H1 (cell line): Measurements from ENCODE around the gene PIAS2. TPM values are rescaled to one million over a fixed set of nuclear protein-coding genes. Genes with fewer than 3 reads are reported as not detected.

Experiments
- CTCF ChIA-PET: fragments of 300-600 bp; sonication (Branson Sonifier 250); formaldehyde crosslinking; loops from one replicate; lab custom pipeline; 2021; ENCODE audit not compliant: partially characterized antibody; lab: Charles Lee
- POLR2A ChIA-PET: fragments of 300-600 bp; sonication (Branson Sonifier 250); formaldehyde crosslinking; loops from one replicate; lab custom pipeline; 2021; ENCODE audit warnings: inconsistent platforms; ENCODE audit not compliant: partially characterized antibody; lab: Charles Lee
- DNase-seq, 2 experiments: peaks; one replicate each; pipeline versions ENCODE4 v3.0.0 to v3.0.0-alpha.2; 2010 to 2022; ENCODE audit warnings: low spot score in 2 of 2, low read depth in 1 of 2, mixed read lengths in 1 of 2
- FAIRE-seq: peaks from 2 replicates; lab custom pipeline; 2011; peaks lifted over from hg19 to GRCh38; lab: Jason Lieb, UNC
- H2AFZ ChIP-seq: 2 replicates; pipeline ENCODE4 v1.8.1; 2012; ENCODE audit warnings: low read length, inconsistent platforms
- H2AK5ac ChIP-seq: 2 replicates; pipeline ENCODE4 v1.6.1; 2013; ENCODE audit warnings: low read depth, low read length
- H2BK120ac ChIP-seq: replicated peaks from 2 replicates; pipeline ENCODE3; 2013; ENCODE audit warnings: low read depth, low read length, inconsistent platforms
- H2BK12ac ChIP-seq: 2 replicates; pipeline ENCODE4 v1.6.1; 2013; ENCODE audit warnings: low read depth, low read length
- H2BK15ac ChIP-seq: 2 replicates; pipeline ENCODE4 v1.6.1; 2013; ENCODE audit warnings: low read length
- H2BK20ac ChIP-seq: 2 replicates; pipeline ENCODE4 v1.6.1; 2013; ENCODE audit warnings: low read length
- H2BK5ac ChIP-seq: 2 replicates; pipeline ENCODE4 v1.6.1; 2013; ENCODE audit warnings: low read depth, low read length
- H3K14ac ChIP-seq: 2 replicates; pipeline ENCODE4 v1.6.1; 2013; ENCODE audit warnings: inconsistent platforms; ENCODE audit not compliant: insufficient read length
- H3K18ac ChIP-seq: 2 replicates; pipeline ENCODE4 v1.6.1; 2013; ENCODE audit warnings: low read length; ENCODE audit errors: extremely low read depth
- H3K23ac ChIP-seq: 2 replicates; pipeline ENCODE4 v1.6.1; 2013; ENCODE audit warnings: inconsistent platforms; ENCODE audit not compliant: insufficient read length
- H3K23me2 ChIP-seq: 2 replicates; pipeline ENCODE4 v1.6.1; 2013; ENCODE audit warnings: low read depth, low read length
- H3K27ac ChIP-seq: 2 replicates; pipeline ENCODE4 v1.6.1; 2011; ENCODE audit warnings: low read depth, low read length, inconsistent platforms
- H3K27me3 ChIP-seq, 4 experiments: replicated peaks in 1 of 4; 1 replicate in 1 of 4; 2 replicates in 3 of 4; pipeline versions ENCODE4 v1.6.1 to v1.8.1; 2011 to 2013; ENCODE audit warnings: low read length in 3 of 4, mild to moderate bottlenecking in 3 of 4, inconsistent platforms in 2 of 4, mixed read lengths in 2 of 4, moderate library complexity in 1 of 4; ENCODE audit not compliant: control insufficient read depth in 3 of 4, insufficient read depth in 3 of 4; ENCODE audit errors: extremely low read depth in 1 of 4
- H3K36me3 ChIP-seq, 4 experiments: 2 replicates each; pipeline versions ENCODE4 v1.6.1 to v1.8.1; 2011 to 2013; ENCODE audit warnings: mild to moderate bottlenecking in 4 of 4, low read length in 3 of 4, moderate library complexity in 2 of 4, control low read depth in 1 of 4, inconsistent platforms in 1 of 4; ENCODE audit not compliant: insufficient read depth in 4 of 4, control insufficient read depth in 2 of 4
- H3K4ac ChIP-seq: replicated peaks from 2 replicates; pipeline ENCODE3; 2013; ENCODE audit warnings: low read length, low read depth, mixed read lengths, inconsistent platforms; ENCODE audit not compliant: insufficient read length
- H3K4me1 ChIP-seq, 4 experiments: replicated peaks in 1 of 4; 1 replicate in 1 of 4; 2 replicates in 3 of 4; pipeline versions ENCODE4 v1.6.1 to v1.8.1; 2011 to 2013; ENCODE audit warnings: low read length in 3 of 4, inconsistent platforms in 2 of 4, mixed read lengths in 1 of 4; ENCODE audit not compliant: insufficient read depth in 4 of 4, control insufficient read depth in 3 of 4
- H3K4me2 ChIP-seq, 2 experiments: 2 replicates each; pipeline versions ENCODE4 v1.6.1 to v1.8.1; 2011 to 2013; ENCODE audit warnings: low read depth in 2 of 2, low read length in 2 of 2, control low read depth in 1 of 2, inconsistent platforms in 1 of 2, mild to moderate bottlenecking in 1 of 2; ENCODE audit not compliant: insufficient read depth in 1 of 2
- H3K4me3 ChIP-seq, 4 experiments: fragments of 200-600, 300-600 bp in 1 of 4; sonication (generic), shearing (Covaris generic), sonication (Bioruptor Twin) in 1 of 4; 2 replicates each; pipeline versions ENCODE4 v1.5.1 to v1.8.1; 2011 to 2016; ENCODE audit warnings: low read length in 4 of 4, low read depth in 3 of 4, control low read depth in 2 of 4, inconsistent platforms in 2 of 4, mild to moderate bottlenecking in 2 of 4, mixed read lengths in 1 of 4, moderate library complexity in 1 of 4; ENCODE audit not compliant: insufficient read depth in 2 of 4; ENCODE audit errors: extremely low read depth in 1 of 4
- H3K56ac ChIP-seq: replicated peaks from 2 replicates; pipeline ENCODE3; 2013; ENCODE audit warnings: low read depth, mild to moderate bottlenecking, mixed read lengths, low read length, inconsistent platforms; ENCODE audit not compliant: insufficient read length
- H3K79me1 ChIP-seq: 2 replicates; pipeline ENCODE4 v1.6.1; 2013; ENCODE audit warnings: low read depth, low read length, control low read depth
- H3K79me2 ChIP-seq, 2 experiments: 2 replicates each; pipeline versions ENCODE4 v1.6.1 to v1.8.1; 2012 to 2013; ENCODE audit warnings: low read length in 2 of 2, mild to moderate bottlenecking in 2 of 2, inconsistent platforms in 1 of 2; ENCODE audit not compliant: insufficient read depth in 2 of 2, control insufficient read depth in 1 of 2
- H3K9ac ChIP-seq, 4 experiments: replicated peaks in 1 of 4; 1 replicate in 1 of 4; 2 replicates in 3 of 4; pipeline versions ENCODE4 v1.6.1 to v1.8.1; 2011 to 2013; ENCODE audit warnings: low read depth in 3 of 4, low read length in 3 of 4, control low read depth in 2 of 4, mild to moderate bottlenecking in 2 of 4, moderate library complexity in 2 of 4, inconsistent platforms in 1 of 4; ENCODE audit errors: extremely low read depth in 1 of 4
- H3K9me3 ChIP-seq, 2 experiments: 2 replicates each; pipeline versions ENCODE4 v1.6.1 to v1.8.1; 2012 to 2013; ENCODE audit warnings: mild to moderate bottlenecking in 2 of 2, moderate library complexity in 2 of 2, control low read depth in 1 of 2, inconsistent platforms in 1 of 2, low read depth in 1 of 2, low read length in 1 of 2, mixed read lengths in 1 of 2; ENCODE audit not compliant: insufficient read depth in 2 of 2
- H4K20me1 ChIP-seq, 2 experiments: replicated peaks in 1 of 2; 2 replicates each; pipeline versions ENCODE3 to v1.8.1; 2011 to 2013; ENCODE audit warnings: inconsistent platforms in 2 of 2, low read length in 2 of 2, mild to moderate bottlenecking in 1 of 2; ENCODE audit not compliant: insufficient read depth in 2 of 2, control insufficient read depth in 1 of 2
- H4K5ac ChIP-seq: 2 replicates; pipeline ENCODE4 v1.6.1; 2013; ENCODE audit warnings: low read length, low read depth, mixed read lengths, inconsistent platforms; ENCODE audit not compliant: insufficient read length
- H4K8ac ChIP-seq: 2 replicates; pipeline ENCODE4 v1.8.0; 2013; ENCODE audit warnings: mild to moderate bottlenecking, moderate library complexity, low read length, inconsistent platforms; ENCODE audit not compliant: insufficient read depth; ENCODE audit errors: extremely low read depth
- H4K91ac ChIP-seq: replicated peaks from 2 replicates; pipeline ENCODE3; 2013; ENCODE audit warnings: low read length, mixed read lengths, inconsistent platforms; ENCODE audit not compliant: insufficient read length
- RBBP5 ChIP-seq: IDR thresholded peaks from 2 replicates; pipeline ENCODE4 v1.7.1; 2012; ENCODE audit warnings: low read depth, mild to moderate bottlenecking, inconsistent platforms, low read length, moderate library complexity, borderline replicate concordance
- SIRT6 ChIP-seq: IDR thresholded peaks from one replicate; pipeline ENCODE4 v1.7.1; 2012; ENCODE audit warnings: low read length, inconsistent platforms
- SP1 ChIP-seq: IDR thresholded peaks from 2 replicates; pipeline ENCODE4 v1.6.1; 2011; ENCODE audit warnings: low read depth, low read length
- SP4 ChIP-seq: IDR thresholded peaks from 2 replicates; pipeline ENCODE4 v1.6.1; 2012; ENCODE audit warnings: low read length, inconsistent platforms
- SRF ChIP-seq: IDR thresholded peaks from 2 replicates; pipeline ENCODE4 v1.6.1; 2011; ENCODE audit warnings: mild to moderate bottlenecking, low read depth, low read length, moderate library complexity
- TBP ChIP-seq: IDR thresholded peaks from 2 replicates; pipeline ENCODE4 v1.6.1; 2011; ENCODE audit warnings: low read depth, low read length, improper control_type of control experiment
- WGBS, 2 experiments: shearing (Covaris generic) in 1 of 2; methylation state at CpG; one replicate each; pipeline versions ENCODE4 v1.1.6 to v1.1.7; 2013 to 2015; ENCODE audit warnings: low lambda C conversion rate in 2 of 2, mixed read lengths in 2 of 2, inconsistent platforms in 1 of 2, low coverage in 1 of 2, missing lambda C conversion rate in 1 of 2; ENCODE audit not compliant: insufficient replicate concordance in 2 of 2, insufficient coverage in 1 of 2, insufficient read length in 1 of 2; ENCODE audit errors: extremely low coverage in 1 of 2, missing lambda C conversion rate in 1 of 2; 5-methylcytosine and 5-hydroxymethylcytosine counted together
- polyA plus RNA-seq, 7 experiments: library from polyadenylated mRNA; depleted of rRNA in 3 of 7; stranded (reverse) in 5 of 7; unstranded in 2 of 7; fragments of >200 nt in 5 of 7; fragments of 200-250 nt in 2 of 7; gene quantifications; 1 replicate in 5 of 7; 2 replicates in 1 of 7; 4 replicates in 1 of 7; pipeline versions ENCODE4 v1.2.1 to v1.2.3, GENCODE V29; 2011 to 2013; ENCODE audit warnings: missing spikeins in 2 of 7, mixed read lengths in 2 of 7
- total RNA-seq: library from RNA; stranded (reverse); fragmentation: NEBNext Ultra II Directional; extraction: Animal tissue kit (Norgen Biotek cat#: 25700); gene quantifications from 2 replicates; pipeline ENCODE4 v1.2.1, GENCODE V29; 2021
- TF ChIP-seq, protein P1 (sequence below): IDR thresholded peaks from 2 replicates; pipeline ENCODE4 v1.6.1; 2011; ENCODE audit warnings: low read length, improper control_type of control experiment

The PIAS2 gene
- total and polyA plus RNA-seq, 2 of the 8 experiments (the other 6 are each of a cell fraction or from before 2014, with no cell fraction given) = 20.1 to 53.9 TPM

DNA sequence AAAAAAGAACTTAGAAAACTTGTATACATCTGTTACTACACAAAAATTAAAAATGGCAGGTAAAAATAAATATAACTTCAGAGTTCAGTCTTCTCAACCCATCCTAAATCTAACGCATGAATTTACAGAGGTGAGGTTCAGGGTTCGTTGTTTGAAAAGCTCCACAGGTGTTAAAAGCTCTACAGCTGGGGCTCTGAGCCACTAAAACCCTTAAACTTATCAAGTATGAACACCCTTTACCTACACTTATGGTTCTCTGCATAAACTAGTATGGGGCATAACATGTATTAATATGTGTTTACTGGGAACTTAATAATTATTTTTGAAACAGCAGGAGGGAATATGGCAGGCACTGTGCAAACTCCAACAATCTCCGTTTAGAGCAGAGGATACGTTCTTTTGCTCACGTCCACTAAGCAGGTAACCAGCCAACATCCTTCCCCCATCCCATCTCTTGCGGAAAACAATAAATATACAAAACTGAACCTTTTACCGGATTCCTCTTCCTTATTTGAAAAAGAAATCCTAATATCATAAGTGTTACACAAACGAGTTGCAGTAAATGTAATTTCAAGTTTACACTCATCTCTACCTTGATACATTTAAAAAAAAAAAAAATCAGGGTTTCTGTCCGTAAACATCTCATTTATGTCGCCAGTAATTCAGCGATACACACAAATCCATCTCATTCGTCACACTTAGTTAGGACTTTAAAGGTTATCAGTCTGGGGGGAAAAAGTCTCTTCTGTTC lies 1.3 kb downstream of the PIAS2 start:
- Histone ChIP-seq H3K23me2 (peaks cover 8% of the 10 kb centered on the region; the same call in 1 of the 2 replicates), H2BK120ac (no peak overlapping the region), H2BK20ac (no peak overlapping the region), H3K56ac (no peak overlapping the region), H3K14ac (no peak overlapping the region), H3K27ac (no peak overlapping the region), H2BK12ac (no peak overlapping the region), H3K27me3 (no peaks in the 10 kb centered on the region), H2AK5ac (no peak overlapping the region), H2BK15ac (no peak overlapping the region), H3K4ac (no peak overlapping the region), H3K4me2 (peak overlapping the region; percentile 59 to 93), H3K4me1 (peaks cover 3 to 16% (median 11%) of the 10 kb centered on the region in 4 experiments; a peak in 5 of 7 replicates), H2AFZ (no peak overlapping the region), H3K23ac (no peak overlapping the region), H3K9ac (peak overlapping the region in 3 of 4 experiments; percentile 84 to 94 (median 87); a peak in 4 of 7 replicates), H4K8ac (no peak overlapping the region), H3K36me3 (no peaks in the 10 kb centered on the region), H3K79me1 (peaks cover 6% of the 10 kb centered on the region), H4K20me1 (peaks cover 2 to 8% of the 10 kb centered on the region in 2 experiments), H4K5ac (no peak overlapping the region), H2BK5ac (no peak overlapping the region), H3K4me3 (peak overlapping the region; percentile 75 to 85 (median 82)), H3K79me2 (peaks cover 14 to 59% of the 10 kb centered on the region in 2 experiments), H4K91ac (no peak overlapping the region), H3K9me3 (no peaks in the 10 kb centered on the region), H3K18ac (no peak overlapping the region)
- DNase-seq = no peak
- CTCF ChIA-PET = interaction anchor here (0.7 kb wide), 1 partner anchor 240 kb away, joined by 4 read pairs; no protein-coding TSS in a partner anchor
- 12% methylated on average over 12 of the region's 12 CpGs; no CpG with 5 or more reads in 1 of the 2 experiments for WGBS, 2 experiments
- TF ChIP-seq SP4 (no peak), TBP (no peak), RBBP5 (no peak), SRF (no peak), SIRT6 (no peak), SP1 (no peak)
- TF ChIP-seq, protein P1, sequence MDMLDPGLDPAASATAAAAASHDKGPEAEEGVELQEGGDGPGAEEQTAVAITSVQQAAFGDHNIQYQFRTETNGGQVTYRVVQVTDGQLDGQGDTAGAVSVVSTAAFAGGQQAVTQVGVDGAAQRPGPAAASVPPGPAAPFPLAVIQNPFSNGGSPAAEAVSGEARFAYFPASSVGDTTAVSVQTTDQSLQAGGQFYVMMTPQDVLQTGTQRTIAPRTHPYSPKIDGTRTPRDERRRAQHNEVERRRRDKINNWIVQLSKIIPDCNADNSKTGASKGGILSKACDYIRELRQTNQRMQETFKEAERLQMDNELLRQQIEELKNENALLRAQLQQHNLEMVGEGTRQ = no peak
- FAIRE-seq = no peak
- POLR2A ChIA-PET = interaction anchor here (0.6 to 1.6 kb wide), 12 partner anchors 9 to 904 kb away, joined by 3 to 6 read pairs (median 3); no protein-coding TSS in a partner anchor
